HG02571 (cell line): ENCODE data around the gene ADAM15.

Source experiments
- ATAC-seq: cut with Tn5 transposase; IDR thresholded peaks from one replicate; pipeline ENCODE4 v1.9.1; 2021; ENCODE audit warnings: mild to moderate bottlenecking, moderate library complexity; ENCODE audit not compliant: unreplicated experiment

The ADAM15 gene

GRCh38 chr1:155070158-155070621, 19.1 kb downstream of the ADAM15 start:
- no peak for ATAC-seq

DNA sequence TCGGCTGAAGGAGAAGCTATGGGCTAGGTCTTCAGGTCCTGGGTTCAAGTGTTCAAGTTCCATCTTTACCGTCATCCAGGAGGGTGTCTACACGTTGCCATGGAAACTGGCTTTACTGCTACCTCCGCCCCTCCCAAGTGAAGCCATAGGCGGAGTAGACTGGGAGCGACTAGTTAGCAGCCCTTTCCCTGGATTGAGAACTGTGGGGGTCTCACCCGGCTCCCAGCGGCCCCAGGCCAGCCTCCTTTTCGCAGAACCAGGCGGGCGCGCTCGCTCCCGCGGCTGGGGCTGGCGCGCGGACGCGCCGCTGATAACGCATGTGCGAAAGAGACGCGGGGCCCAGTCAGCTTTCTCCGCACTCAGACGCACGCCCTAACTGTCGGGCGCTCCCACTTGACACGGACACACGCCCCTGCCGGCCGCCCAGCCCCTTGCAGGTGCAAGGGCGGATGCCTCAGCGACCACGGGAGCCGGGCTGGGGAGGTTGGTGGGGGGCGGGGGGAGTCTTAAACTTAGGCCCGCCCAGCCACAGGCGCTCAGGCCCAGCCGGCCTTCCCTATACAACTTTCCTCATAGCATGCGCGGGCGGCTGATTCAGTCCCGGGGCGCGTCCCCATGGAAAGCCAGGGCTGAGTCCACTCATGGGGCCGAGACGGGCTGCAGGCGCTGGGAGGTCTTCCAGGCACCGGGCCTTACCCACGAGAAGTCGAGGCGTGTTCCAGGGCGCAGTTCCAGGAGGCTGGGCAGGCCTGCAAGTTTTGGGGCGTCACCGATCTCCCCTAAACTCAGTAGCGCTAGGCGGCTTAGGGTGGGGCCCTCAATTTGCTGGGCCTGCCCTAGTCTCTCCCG, 19.8 kb downstream of the ADAM15 start:
- no peak for ATAC-seq

DNA sequence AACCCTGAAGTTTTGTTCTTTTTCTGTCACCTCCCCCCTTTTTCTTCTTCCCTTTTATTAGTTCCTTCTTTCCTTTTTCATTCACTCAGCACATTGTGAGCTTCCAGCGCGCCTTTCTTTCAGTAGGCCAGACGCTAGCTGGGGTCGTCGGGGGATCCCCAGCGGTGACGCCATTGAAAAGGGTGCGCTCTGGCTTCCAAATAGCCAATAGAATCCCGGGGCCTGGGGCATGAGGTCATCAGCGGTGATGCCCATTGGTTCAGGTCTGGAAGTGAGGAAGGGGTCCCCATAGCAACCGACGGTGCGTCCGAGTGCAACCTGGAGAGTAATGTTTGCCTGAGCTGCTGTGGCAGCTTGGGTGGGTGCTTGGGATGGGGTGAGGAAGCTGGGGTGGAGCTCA, 20.6 kb downstream of the ADAM15 start:
- no peak for ATAC-seq

DNA sequence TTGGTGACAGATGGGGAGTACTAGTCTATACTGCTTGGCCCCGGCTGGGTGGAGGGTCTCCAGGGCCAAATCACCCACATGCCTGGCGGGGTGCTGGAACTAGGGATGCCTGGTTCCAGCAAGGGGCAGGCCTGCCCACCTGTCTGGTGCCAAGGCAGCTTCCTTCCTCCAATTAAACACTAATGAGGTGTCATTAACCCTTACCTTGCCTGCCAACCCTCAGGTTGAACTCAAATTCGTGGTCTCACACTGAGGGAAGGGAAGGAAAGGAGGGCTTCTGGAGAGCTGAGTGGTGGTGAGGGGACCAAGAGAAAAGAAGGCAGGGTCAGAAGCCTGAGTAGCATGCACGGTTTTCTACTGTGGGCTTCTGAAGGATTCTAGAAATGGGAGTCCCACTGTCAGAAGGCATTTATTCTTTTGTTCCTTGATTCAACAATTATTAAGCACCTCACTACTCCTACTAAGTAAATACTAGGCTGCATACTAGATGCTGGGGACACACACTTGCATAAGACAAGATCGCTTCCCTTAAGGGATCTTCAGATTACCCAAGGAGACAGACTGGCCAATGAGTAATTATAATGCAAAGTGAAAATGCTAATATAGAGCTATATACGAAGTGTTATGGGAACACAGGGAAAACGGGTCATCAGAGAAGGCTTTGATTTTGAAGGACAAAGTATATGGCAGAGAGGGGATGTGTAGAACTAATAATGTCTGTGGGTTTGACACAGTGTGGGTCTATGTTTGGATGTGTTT, 21.6 kb downstream of the ADAM15 start:
- ATAC-seq, result no peak

GRCh38 chr1:155073377-155074242, 22.5 kb downstream of the ADAM15 start:
- no peak for ATAC-seq

- ATAC-seq, result no peak
Measured at GRCh38 chr1:155075535-155075934, 24.4 kb downstream of the ADAM15 start.

DNA sequence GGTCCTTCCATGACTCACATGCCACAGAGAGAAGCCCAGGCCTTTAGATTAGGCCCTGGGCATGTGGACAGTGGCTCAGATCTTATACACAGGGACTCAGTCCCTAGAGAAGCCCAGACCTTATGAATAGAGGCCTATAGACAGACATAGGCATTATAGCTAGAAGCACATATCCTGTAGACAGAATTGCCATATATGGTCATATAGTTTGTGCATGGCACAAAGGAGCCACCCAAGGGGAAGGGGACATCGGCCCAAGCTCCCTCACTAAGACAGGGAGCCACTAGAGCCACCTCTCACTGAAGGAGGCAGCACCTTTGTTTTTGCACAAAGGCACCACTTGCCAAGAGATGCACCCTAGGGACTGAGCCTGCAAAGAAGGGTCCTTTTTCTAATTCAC, 25.3 kb downstream of the ADAM15 start:
- no peak for ATAC-seq

GRCh38 chr1:155077346-155077745, 26.2 kb downstream of the ADAM15 start:
- no peak for ATAC-seq

DNA sequence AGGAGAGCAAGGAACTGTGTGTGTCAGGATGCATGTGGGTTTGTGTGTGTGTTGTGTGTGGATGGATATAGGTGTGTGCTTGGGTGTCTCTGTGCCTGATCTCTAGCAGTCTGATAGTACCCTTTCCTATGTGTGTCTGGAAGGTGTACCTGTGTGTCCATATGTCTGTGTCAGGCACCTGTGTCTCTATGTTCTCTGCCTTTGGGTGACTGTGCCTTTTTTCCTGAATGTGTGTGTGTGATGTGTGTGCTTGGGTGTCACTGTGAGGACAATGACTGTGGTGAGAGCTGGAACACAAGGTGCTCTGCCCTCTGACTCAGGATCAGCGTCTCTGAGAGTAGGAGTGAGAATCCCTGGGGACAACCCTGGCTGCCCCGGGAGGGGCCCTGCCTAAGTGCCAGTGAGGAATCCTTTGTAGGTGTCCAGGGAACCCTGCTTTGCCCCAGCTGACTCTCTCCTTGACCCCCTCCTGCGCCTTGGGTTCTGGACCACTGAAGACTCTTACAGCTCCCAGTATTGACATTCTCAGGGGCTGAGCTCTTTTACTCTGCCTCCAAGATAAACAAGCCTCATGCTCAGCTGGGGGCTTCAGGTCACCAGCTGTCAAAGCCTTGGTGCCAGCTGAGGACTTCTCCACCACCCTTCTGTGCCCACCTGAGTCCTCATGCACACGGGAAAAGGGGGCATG, 26.8 kb downstream of the ADAM15 start:
- no peak for ATAC-seq

DNA sequence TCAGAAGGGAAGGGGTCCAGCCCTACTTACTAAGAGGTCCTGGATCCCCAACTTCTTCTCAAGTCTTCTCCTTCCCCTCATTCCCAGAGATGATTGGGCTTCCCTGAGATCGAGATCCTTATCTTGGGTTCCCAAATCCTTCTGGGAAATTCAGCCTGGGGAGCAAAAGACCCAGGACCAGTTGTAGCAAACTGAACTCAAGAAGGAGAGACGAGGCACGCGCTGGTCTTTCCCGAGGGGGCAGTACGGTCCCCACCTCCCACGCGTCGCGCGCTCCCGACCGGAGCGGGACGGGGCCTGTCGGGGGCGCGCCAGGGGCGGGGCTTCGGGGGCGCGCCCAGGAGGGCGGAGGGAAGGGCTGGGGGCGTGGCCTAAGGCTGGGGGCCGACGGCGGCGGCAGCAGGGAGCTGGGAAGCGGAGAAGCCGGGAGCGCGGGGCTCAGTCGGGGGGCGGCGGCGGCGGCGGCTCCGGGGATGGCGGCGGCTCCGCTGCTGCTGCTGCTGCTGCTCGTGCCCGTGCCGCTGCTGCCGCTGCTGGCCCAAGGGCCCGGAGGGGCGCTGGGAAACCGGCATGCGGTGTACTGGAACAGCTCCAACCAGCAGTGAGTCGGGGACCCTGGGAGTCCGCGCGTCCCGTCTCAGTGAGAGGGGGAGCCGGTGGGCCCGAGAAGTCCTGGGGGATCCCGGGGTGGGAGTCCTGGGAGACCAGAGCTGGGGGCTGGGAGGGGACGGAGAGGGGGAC, 27.5 kb downstream of the ADAM15 start, which contains the start of gene EFNA3:
TSS of gene EFNA3 (plus strand) at position 369 of the 741 bp plus-strand sequence. CDS start at position 474, 105 bp downstream.
- ATAC-seq, result no peak

- ATAC-seq, result no peak
Measured at GRCh38 chr1:155079210-155079486, 28.0 kb downstream of the ADAM15 start.

GRCh38 chr1:155079487-155080311, 28.6 kb downstream of the ADAM15 start:
- ATAC-seq, result no peak

DNA sequence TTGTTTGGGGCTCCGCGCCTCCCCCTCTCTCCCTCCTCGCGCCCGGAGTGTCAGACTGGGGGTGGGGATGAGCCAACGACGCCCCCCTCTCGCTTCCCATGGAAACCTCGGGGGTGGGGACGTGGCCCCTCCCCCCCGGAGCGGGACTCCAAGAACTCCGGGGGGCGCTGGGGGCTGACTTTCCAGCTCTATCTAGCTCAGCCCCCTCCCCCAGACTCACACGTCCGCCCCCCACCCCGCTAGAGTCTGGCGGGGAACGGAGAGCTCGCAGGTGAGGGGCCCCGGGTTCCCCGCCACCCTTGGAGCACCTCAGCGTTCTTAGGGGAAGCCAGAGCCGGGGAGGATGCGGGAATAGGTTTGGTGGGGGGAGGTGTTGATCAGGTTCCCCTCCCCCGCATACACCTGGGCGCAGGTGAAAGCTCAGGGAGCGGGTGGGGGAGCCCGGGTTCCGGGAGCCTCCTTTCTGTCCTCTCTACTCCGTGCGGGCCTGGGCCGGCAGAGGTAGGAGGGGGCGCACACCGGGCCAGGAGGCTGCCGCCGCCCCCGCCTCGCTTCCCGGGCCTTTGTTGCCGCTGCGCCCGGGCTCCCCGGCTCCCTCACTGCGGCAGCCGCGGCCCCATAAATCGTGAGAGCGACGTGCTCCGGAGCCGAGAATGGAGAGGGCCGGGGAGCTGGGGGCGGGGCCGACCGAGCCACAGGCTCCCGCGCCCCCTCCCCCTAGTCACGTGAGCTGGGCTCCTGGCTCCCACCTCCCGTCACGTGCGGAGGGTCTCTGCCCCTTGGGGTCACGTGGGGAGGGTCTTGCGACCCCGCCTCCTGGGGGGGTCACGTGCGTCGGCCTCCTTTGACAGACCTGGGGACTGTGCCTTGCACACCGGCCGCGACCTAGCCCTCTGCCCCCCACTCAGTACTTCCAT, 29.5 kb downstream of the ADAM15 start:
- ATAC-seq, result no peak

- no peak for ATAC-seq
Measured at GRCh38 chr1:155081472-155082300, 30.6 kb downstream of the ADAM15 start.

GRCh38 chr1:155082301-155083051, 31.4 kb downstream of the ADAM15 start:
- ATAC-seq, result no peak

GRCh38 chr1:155083052-155083541, 32.0 kb downstream of the ADAM15 start:
- ATAC-seq, result no peak
